ENCODE measurements around the gene MAP3K5.
"Not testable (repeated sequence)": the region's sequence is repeated elsewhere in the genome, so short reads cannot be mapped to it uniquely, and the experiment has no call there.

Gene MAP3K5, protein sequence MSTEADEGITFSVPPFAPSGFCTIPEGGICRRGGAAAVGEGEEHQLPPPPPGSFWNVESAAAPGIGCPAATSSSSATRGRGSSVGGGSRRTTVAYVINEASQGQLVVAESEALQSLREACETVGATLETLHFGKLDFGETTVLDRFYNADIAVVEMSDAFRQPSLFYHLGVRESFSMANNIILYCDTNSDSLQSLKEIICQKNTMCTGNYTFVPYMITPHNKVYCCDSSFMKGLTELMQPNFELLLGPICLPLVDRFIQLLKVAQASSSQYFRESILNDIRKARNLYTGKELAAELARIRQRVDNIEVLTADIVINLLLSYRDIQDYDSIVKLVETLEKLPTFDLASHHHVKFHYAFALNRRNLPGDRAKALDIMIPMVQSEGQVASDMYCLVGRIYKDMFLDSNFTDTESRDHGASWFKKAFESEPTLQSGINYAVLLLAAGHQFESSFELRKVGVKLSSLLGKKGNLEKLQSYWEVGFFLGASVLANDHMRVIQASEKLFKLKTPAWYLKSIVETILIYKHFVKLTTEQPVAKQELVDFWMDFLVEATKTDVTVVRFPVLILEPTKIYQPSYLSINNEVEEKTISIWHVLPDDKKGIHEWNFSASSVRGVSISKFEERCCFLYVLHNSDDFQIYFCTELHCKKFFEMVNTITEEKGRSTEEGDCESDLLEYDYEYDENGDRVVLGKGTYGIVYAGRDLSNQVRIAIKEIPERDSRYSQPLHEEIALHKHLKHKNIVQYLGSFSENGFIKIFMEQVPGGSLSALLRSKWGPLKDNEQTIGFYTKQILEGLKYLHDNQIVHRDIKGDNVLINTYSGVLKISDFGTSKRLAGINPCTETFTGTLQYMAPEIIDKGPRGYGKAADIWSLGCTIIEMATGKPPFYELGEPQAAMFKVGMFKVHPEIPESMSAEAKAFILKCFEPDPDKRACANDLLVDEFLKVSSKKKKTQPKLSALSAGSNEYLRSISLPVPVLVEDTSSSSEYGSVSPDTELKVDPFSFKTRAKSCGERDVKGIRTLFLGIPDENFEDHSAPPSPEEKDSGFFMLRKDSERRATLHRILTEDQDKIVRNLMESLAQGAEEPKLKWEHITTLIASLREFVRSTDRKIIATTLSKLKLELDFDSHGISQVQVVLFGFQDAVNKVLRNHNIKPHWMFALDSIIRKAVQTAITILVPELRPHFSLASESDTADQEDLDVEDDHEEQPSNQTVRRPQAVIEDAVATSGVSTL (N-terminal part only)

DNA sequence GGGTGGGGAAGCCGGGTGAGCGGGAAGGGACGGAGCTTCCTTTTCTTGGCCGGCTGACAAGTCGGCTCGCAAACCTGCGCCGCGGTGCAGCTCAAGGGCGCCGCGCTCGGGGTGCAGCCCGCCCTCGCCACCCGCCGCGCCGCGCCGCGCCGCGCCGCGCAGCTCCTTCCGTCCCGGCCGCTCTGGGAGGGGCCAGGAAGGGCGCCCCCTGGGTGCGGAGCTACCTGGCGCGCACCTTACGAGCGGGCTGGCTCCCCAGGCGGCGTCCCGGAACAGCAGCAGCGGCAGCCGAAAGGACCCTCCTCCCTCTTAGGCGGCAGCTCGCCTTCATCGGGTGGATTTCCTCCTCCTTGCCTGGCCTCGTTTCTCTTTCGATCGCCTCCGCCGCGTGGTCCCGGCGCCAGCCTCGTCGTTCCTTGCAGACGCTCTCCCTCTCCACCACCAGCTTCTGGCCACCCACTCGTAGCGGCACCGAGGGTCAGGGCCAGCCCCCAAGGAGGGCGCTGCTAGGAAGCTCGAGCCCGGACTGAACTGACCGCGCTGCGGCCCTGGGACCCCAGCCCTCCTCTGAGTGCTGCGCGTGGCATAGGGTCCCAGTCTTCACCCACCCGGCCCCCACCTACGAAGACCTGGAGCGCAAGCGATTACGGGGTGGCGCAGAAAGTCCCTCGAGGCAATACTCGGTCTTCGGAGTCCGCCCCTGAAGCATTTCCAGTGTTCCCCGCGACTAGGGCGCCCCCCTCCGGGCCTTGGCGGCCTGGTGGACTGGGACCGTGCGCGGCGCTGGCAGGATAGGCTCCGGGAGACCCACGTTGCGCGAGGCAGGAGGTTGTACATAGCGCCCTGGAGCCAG is at the start of gene MAP3K5:
MAP3K5 (minus strand) TSS at position 68 of the 853 bp plus-strand sequence. CDS start 320 bp downstream, outside the sequence.
- peak; percentile 94 to 95 for DNase-seq

DNA sequence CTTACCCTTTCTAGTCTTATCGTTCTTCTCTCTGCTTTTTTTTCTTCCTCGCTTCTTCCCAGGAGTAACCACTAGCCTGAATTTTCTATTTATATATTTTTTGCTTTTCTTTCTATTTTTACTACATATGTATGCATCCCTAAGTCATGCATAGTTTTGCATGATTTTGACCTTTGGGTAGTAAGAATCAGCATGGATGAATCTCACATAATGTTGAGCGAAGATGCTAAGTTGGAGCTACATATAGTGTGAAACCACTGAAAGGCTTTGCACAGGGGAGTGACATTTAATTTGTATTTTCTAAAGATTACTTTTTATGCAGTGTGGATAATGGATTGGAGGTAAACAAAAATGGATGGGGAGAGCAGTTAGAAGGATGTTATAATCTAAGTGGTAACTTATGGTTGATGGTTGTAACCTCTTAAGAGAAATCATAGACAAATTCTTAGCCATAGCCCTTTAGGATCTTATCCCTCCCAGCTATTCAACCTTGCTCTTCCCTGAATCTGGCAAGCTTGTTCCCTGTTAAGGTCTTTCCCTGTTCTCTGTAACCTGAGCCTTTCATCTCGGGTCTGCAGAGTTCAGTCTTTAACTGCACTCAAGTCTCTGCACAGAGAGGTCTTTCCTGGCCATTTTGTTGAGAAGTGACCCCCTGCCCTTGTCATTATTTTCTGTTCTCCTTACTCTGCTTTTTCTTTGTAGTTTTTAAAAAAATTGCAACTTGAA is 48.2 kb upstream of the MAP3K5 start:
- DNase-seq = no peak

DNA sequence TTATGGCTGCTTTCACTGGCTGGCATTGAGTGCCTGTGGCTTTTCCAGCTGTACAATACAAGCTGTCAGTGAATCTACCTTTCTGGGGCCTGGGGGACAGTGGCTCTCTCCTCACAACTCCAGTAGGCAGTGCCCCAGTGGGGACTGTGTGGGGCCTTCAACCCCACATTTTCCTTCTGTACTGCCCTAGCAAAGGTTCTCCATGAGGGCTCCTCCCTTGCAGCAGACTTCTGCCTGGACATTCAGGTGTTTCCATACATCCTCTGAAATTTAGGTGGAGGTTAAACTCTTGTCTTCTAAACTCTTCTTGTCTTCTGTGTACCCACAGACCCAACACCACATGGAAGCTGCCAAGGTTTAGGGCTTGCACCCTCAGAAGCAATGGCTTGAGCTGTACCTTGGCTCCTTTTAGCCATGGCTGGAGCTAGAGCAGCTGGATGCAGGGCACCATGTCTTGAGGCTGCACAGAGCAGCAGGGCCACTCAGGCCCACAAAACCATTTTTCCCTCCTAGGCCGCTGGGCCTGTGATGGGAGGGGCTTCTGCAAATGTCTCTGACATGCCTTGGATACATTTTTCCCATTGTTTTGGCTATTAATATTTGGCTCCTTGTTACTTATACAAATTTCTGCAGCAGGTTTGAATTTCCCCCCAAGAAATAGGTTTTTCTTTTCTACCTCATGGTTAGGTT is 39.7 kb upstream of the MAP3K5 start:
- DNase-seq = no peak

DNA sequence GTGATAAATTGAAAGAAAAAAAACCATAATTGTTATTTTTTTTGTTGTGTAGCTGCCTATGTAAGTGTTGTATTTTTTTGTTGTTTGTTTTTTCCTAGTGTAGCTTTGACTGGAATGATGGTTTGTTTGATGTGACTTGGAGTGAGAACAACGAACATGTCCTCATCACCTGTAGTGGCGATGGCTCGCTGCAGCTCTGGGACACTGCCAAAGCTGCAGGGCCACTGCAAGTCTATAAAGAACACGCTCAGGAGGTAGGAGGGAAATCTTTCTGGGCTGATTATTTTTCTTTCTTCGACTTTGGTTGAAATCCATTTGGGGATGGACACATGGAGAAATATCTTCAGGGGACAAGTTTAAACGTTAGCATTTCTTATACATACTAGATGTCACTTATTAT is 33.9 kb upstream of the MAP3K5 start:
- DNase-seq = no peak

DNA sequence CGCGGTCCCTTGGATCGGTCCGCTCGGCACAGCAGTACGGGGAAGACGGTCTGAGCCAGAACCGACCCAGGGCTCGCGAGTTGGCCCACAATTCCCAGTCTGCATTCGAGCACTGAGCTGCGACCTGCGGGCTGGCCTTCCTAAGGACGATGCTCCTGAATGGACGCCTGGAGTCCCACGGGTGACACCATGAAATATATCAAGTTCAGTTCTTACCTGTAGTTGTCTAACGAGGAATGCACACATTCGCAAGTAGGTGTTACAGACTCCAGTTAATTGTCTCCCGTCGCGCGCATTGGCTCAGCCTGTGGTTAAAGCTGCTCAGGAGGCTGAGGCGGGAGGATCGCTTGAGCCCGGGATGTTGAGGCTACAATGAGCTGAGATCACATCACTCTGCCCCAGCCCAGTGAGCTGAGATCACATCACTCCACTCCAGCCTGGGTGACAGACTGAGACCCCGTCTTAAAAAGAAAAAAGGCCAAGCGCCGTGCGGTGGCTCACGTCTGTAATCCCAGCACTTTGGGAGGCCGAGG is 30.9 kb upstream of the MAP3K5 start:
- DNase-seq = peak in 1 of 2 donors; percentile 2

DNA sequence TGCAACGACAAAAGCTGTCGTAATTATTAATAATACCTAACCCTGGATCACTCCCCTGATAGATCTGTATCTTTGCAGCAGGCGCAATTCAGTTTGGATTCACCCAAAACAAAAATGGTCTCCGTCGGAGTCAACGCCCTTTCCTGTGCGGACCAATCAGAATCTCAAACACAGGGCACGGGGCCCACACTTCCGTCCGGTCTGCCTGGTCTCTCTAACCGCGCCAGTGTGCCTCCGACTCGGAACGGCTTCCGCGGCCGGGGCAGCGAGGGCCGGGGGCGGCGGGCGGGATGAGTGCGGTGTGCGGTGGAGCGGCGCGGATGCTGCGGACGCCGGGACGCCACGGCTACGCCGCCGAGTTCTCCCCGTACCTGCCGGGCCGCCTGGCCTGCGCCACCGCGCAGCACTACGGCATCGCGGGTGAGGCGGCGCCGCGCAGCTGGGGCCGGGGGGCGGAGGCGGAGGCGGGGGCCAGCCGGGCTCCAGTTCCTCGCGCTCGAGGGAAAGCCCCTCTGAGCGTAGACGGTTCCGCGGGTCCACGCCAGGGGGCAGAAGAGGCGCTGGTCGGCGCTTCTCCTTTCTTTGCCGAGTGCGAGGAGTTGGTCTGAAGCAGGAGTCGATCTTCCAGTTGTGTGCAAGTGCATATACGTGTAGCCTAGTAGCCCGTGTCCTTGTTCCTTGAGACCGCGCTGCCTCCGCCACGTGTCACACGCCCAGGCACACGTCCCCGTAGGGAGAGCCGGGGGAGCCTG is 30.3 kb upstream of the MAP3K5 start, which contains the start of gene PEX7:
PEX7 (plus strand) TSS at position 217 of the 752 bp plus-strand sequence; CDS start at position 291, 74 bp downstream.
- peak; percentile 79 to 89 for DNase-seq

DNA sequence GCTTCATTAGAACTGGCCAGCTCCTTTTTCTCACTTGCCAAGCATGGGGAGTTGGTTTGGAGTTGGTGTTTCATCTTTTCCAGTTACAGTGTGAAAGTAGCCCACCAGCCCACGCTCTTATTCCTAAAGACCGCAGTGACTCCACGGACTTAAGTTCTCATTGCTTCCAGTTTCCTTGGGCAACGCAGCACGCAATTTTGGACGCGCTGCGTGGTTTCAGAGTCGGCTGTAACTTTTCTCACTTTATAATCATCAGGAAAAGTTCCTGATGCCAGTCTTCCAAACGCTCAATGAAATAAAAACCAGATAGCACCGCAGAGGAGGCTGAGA is 29.7 kb upstream of the MAP3K5 start:
- peak in 1 of 2 donors; percentile 30 for DNase-seq

DNA sequence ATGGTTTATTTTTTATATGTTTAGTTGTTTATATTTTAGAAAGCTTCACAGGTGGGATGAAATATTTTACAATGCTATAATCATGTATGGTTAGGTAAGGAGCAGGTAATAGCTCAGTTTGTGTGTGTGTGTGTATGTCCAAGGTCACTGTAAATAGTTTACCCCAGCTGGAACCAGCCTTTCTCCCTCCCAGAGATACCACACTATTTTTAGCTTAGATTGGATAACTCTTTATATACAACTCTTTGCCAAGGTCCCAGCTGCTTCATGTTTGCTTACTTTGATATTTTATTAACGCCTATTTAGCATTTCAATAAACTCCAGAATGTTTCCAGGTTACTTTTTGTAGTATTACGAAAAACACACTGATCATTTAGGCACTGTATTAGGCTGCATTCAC is 28.3 kb upstream of the MAP3K5 start:
- DNase-seq = no peak

DNA sequence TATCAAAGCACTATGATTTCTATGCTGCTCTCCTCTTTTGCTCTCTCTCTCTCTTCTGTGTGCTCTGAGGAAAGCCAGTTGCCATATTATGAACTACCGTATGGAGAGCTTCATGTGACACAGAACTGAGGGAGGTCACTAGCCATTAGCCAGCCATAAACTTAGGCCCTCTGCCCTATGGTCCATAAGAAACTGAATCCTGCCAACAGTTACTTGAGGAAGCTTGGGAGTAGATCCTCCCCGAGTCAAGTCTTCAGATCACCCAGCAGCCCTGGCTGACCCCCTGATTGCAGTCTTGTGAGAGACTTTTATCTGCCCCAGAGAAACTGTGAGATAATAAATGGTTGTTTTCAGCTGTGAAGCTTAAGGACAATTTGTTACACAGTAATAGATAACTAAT is 24.4 kb upstream of the MAP3K5 start:
- no peak for DNase-seq

DNA sequence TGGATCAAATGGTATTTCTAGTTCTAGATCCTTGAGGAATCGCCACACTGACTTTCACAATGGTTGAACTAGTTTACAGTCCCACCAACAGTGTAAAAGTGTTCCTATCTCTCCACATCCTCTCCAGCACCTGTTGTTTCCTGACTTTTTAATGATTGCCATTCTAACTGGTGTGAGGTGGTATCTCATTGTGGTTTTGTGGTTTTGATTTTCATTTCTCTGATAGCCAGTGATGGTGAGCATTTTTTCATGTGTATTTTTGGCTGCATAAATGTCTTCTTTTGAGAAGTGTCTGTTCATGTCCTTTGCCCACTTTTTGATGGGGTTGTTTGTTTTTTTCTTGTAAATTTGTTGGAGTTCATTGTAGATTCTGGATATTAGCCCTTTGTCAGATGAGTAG is 23.3 kb upstream of the MAP3K5 start:
- not testable (repeated sequence) for DNase-seq

DNA sequence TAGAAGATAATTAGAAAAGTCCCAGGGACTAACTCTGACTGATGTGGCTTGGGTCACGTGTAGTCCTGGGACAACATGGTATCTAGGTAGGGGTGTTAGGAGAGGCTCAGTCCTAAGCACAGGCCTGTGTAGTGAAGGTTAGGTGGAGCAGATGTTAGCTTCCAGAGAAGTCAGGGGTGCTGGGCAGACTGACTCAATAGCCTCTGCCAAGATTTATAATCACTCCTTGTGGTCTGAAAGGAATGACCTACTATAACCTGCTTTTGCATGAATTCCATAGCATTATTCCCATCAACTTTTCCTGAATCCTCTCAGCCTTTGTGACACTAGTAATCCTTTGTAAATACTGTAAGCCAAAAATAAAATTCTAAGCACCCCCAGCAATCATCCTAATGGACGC is 19.9 kb upstream of the MAP3K5 start:
- no peak for DNase-seq

DNA sequence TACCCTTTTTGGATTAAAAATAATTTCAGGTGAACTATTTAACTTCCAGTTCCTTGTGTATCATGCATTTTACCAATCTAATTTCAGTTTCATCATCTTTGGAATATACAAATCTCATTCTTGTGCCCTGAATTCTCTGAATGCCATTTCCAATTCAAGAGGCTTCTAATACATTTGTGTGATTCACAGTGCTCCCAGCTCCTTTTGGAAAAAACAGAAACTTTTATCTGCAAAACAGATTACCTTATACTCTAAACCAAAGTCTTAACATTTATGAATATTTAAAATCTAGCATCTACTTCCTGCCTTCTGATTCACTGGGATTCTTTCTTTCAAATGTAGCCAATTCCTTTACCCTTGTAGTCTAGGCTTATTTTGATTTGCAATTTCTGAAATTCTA is 19.0 kb upstream of the MAP3K5 start:
- DNase-seq = no peak

DNA sequence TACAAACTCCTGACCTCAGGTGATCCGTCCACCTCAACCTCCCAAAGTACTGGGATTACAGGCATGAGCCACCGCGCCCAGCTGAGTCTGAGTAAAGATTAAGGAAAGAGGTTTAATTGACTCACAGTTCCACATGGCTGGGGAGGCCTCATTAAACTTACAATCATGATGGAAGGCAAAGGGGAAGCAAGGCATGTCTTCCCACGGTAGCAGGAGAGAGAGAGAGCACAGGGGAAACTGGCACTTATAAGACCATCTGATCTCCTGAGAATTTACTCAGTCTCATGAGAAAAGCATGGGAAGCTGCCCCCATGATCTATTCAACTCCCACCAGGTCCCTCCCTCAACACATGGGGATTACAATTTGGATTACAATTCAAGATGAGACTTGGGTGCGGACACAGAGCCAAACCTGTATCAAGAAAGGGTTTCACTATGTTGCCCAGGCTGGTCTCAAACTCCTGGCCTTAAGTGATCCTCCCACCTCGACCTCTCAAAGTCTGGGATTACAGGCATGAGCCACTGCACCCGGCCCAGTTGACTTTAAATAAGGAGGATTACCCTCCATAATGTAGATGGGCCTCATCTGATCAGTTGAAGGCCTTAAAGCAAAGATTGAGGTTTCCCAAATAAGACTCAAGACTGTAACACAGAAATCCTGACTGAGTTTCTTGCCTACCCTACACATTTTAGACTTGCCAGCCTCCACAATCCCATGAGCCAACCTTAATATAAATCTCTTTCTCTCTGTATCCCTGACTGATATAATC is 17.0 kb upstream of the MAP3K5 start:
- no peak for DNase-seq

DNA sequence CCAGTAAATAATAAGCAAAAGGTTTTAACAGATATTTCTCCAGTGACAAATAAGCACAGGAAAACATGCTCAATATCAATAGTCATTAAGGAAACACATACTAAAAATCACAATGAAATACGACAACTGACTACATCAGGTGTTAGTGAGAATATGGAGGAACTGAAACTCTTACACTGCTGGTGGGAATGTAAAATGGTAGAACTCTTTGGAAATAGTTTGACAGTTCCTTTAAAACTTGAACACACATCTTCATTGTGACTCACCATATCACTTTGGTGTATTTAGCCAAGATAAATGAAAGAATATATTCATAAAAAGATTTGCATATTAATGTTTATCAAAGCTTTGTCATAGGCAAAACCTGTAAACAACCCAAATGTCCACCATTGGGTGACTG is 11.3 kb upstream of the MAP3K5 start:
- no peak for DNase-seq

DNA sequence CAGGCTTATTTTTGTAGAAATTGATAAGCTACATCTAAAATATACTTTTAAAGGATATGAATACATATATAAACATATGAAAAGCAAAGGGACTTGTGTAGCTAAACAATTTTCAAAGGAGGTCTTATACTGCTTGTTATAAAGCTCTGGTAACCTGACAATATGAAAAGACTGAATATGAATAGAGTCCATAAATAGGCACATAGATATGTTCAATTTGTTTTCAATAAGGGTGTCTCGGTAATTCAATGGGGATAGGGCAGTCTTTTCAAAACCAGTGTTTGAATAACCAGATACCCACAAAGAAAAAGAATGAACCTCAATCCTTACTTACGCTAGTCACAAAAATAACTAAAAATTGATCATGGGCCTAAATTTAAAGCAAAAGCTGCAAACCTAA is 9.3 kb upstream of the MAP3K5 start:
- no peak for DNase-seq

DNA sequence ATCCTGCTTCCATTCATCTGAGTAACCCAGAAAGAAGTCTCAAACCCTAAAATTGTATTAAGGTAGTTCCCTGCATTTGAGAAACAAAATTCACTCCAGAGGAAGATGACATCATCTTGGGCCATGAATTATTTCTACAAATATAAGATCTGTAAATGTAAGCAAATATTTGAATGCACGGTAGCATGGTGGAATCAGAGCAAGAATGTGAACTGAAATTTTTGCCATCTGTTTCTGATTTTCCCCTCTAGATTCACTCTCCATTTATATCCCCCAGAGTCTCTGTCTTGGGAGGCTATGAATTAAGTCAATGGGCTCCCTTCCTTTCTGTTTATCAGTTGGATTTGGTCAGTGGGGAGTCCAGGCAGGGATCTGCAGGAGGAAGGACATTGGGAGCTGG is 5.8 kb upstream of the MAP3K5 start:
- DNase-seq = no peak

DNA sequence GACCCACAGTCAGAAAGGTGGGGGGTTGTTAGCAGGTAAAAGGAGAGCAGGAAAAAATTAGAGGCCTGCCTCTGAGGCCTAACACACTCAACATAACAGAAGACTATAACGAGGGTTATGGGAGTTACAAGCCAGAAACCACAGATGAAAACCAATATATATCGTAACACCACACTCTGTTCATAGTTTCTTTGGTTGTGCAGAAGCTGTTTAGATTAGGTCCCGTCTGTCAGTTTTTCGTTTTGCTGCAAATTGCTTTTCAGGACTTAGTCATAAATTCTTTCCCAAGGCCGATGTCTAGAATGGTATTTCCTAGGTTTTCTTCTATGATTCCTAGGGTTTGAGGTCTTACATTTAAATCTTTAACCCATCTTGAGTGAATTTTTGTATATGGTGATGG is 3.7 kb upstream of the MAP3K5 start:
- DNase-seq = no peak

DNA sequence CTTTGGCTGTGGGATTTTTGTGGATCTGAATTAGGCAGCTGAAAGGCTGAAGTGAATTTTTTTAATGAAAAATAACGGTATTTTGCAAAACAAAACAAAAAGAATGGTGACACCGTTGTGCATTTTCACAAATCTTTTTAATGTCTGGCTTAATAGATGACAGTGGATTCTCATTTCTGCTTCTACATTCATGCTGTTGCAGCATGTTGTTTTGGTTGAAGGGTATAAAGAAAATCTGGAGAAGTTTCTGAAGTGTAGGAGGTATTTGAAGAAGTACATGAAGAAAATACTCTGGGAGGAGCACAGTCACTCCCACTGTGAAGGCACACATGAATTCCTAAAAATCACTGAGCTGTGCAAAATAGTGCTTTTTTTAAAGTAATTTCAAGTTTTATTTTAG is 3.1 kb upstream of the MAP3K5 start:
- no peak for DNase-seq

DNA sequence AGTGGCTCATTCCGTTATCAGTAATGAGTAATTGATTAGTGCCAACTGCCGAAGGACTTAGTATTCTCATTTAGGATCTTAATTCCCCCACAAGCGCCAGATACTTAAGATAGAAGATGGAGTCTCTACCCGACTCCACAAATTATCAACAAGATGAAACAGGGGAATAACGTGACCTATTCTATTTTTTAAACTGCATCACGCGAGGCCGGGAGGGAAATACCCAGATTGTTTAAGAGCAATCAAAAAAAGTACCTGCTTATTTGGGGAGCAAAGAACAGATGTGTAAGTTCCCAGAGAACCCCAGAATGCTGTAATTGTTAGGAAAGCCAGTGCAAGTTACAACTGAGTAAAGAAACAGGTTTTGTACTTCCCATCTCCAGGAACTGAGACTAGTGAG is 1.1 kb upstream of the MAP3K5 start:
- no peak for DNase-seq

All from stimulated activated CD4-positive, alpha-beta T cell treated with anti-CD3 and anti-CD28 coated beads, Interleukin-2, amount 100 ng/mL, for 48 hours (primary cell).